Activated CD8-positive, alpha-beta memory T cell treated with anti-CD3 and anti-CD28 coated beads, Interleukin-2, amount 50 U/mL, for 1 hour (primary cell): ENCODE results near the gene ATF6B.

ENCODE experiments used
- DNase-seq: peaks from one replicate; pipeline ENCODE4 v3.0.0-alpha.2; 2020; ENCODE audit errors: extremely low read depth

ATF6B gene

GRCh38 chr6:32127717-32128592, at the start of gene ATF6B:
Gene ATF6B (minus strand): TSS chr6:32128246. CDS start chr6:32128207, 39 bp downstream.
- peak; percentile 98 for DNase-seq

- no peak for DNase-seq
Observed at GRCh38 chr6:32177183-32177787, 49.2 kb upstream of the ATF6B start.

DNA sequence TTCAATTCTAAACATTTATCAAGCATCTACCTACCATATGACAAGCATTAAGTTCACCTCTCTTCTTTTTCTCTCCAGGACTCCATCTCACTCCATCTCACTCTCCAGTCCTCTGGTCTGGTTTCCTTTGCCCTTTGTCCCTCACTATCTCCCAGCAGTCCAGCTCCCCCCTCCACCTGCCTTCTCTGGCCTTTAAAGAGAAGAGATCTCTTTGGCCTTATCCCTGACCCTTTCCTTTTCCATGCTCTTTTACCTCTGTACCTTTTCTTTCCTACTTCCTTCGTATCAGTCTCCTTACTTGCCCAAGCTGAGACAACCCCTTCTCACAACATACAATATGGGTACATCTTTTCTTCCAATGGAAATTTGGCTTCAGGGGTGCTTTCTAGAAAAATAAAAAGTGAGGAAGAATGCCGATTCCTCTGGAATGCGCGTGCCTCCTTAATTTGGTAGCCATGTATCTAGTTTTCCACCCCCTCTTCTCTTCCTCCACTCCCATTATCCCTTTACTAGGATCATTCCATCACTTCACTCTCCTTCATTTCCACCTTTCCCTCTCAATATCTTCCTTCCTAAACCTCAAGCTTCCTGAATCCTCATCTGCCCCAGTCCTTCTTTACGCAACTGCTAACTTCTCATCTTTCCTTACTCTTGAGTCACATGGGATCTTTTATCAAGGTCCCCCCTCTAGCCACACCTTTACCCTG, 48.6 kb upstream of the ATF6B start:
- no peak for DNase-seq

GRCh38 chr6:32175711-32176475, 47.8 kb upstream of the ATF6B start, which contains the start of gene AGPAT1:
Gene AGPAT1 (minus strand): TSS chr6:32176084. CDS start chr6:32171496, 4,588 bp downstream.
- DNase-seq = peak; percentile 83

GRCh38 chr6:32175322-32175710, 47.3 kb upstream of the ATF6B start:
- no peak for DNase-seq

GRCh38 chr6:32174416-32174815, 46.4 kb upstream of the ATF6B start:
- no peak for DNase-seq

GRCh38 chr6:32173051-32173727, 45.1 kb upstream of the ATF6B start:
- DNase-seq = no peak

GRCh38 chr6:32171234-32171633, 43.2 kb upstream of the ATF6B start:
- no peak for DNase-seq

DNA sequence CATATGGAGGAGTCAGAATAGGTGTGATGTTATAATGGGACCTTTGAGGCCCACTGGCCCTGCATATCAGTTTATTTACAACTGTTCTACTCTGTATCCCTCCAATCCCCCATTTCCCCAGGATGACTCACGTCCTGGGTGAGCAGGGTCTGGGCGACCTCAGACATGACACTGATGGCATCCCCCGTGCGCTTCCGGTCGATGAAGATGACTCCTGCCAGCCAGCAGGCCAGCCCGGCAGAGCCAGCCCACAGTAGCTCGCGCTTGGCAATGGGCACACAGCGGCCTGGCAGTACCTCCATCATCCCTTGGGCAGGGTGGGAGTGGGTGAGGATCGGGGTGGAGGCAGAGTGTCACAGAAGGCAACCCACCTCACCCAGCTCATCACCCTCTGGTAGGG, 42.2 kb upstream of the ATF6B start:
- DNase-seq = no peak

GRCh38 chr6:32168807-32169591, 41.0 kb upstream of the ATF6B start:
- DNase-seq = no peak

- no peak for DNase-seq
Observed at GRCh38 chr6:32168350-32168749, 40.3 kb upstream of the ATF6B start.

- DNase-seq = no peak
Observed at GRCh38 chr6:32167761-32168262, 39.8 kb upstream of the ATF6B start.

DNA sequence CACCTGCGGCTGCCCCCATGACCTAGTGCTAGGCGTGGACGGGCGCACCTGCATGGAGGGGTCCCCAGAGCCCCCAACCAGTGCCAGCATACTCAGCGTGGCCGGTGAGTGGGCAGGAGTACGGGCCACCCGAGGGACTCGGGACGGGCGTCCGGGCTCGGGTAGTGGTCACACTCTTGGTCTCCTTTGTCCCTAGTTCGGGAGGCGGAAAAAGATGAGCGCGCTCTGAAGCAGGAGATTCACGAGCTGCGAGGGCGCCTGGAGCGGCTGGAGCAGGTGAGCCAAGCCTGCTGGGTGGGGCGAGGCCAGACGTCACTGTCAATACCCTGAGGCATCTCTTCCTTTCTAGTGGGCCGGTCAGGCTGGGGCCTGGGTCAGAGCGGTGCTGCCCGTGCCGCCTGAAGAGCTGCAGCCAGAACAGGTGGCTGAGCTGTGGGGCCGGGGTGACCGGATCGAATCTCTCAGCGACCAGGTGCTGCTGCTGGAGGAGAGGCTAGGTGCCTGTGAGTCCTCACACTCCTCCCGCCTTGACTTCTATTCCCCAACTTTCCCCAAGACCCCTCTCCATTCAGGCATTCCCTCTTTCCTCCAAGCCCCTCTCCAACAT, 39.2 kb upstream of the ATF6B start:
- no peak for DNase-seq

- no peak for DNase-seq
Observed at GRCh38 chr6:32166411-32167061, 38.5 kb upstream of the ATF6B start.

GRCh38 chr6:32164295-32164694, 36.2 kb upstream of the ATF6B start, which contains the start of gene EGFL8:
Gene EGFL8 (plus strand): TSS chr6:32164595. CDS start chr6:32166166, 1,571 bp downstream.
- no peak for DNase-seq

- no peak for DNase-seq
Observed at GRCh38 chr6:32163559-32164258, 35.7 kb upstream of the ATF6B start.

DNA sequence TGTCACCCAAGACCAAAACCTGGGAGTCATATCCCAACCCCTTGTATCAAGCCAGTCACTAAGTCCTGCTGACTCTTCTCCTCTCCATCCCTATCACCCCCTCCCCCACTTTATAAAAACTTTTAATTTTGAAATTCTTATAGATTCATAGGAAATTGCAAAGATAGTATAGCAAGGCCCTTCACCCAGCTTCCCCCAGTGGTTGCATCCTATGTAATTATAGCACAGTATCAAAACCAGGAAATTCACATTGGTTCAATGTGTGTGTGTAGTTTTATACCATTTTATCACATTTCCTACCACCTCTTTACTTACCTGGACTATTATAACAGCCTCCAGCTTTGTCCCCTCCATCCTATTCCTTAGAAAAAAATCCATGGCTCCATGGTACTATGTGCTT, 30.0 kb upstream of the ATF6B start:
- no peak for DNase-seq

DNA sequence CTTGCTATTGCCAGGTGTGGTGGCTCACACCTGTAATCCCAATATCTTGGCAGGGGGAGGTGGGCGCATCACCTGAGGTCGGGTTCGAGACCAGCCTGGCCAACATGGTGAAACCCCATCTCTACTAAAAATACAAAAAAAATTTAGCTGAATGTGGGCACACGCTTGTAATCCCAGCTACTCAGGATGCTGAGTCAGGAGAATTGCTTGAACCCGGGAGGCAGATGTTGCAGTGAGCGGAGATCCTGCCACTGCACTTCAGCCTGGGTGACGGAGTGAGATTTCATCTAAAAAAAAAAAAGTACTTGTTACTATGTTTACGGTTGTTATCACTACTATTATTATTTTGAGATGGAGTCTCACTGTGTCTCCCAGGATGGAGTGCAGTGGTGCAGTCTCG, 28.8 kb upstream of the ATF6B start:
- DNase-seq = no peak
